GM19467 (cell line): ENCODE data around the gene DAO.

Experiments
- ATAC-seq: cut with Tn5 transposase; IDR thresholded peaks from one replicate; pipeline ENCODE4 v1.9.1; 2021; ENCODE audit warnings: mild to moderate bottlenecking, moderate library complexity; ENCODE audit not compliant: unreplicated experiment

Gene DAO

DNA sequence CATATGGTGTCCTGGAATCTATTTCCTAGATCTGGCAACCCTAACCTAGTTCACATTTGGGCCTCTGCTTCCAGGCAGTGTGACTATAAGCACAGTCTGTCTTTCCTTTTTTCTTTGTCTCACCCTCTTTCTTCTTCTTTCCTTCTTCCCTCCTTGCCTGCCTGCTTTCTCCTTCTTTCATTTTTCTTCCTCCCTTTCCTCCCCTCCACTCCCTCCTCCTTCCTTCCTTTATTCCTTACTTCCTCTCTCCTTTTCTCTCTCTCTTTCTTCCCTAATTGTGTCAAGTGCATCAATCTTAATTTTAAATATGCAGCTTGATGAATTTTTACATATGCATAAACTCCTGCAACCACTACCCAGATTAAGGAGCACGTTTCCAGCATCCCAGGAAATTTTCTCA lies 4.6 kb upstream of the DAO start:
- no peak for ATAC-seq

DNA sequence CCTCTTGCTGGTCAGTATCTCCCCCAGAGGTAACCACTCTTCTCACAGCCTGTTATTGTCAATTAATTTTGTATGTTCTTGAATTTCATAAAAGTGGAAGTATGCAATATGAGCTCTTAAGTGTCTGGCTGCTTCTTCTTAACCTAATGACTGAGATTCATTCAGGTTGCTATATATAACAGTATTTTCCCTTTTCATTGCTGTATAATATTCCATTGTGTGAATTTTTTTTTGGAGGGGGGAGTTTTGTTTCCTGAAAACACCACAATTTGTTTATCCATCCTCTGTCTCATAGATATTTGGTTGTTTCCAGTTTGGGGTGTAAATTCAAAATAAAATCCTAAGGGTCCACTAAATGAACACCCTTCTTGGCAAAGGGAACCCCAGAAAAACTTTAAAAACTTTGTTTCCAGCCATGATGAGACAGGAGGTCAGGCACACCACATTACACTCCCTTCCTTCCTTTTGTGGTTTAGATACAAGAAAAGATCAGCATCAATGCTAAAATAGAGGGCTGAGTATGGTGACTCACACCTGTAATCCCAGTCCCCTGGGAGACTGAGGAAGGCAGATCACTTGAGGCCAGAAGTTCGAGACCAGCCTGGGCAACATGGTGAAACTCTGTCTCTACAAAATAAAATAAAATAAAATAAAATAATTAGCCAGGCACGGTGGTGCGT lies 4.1 kb upstream of the DAO start:
- ATAC-seq, result no peak

DNA sequence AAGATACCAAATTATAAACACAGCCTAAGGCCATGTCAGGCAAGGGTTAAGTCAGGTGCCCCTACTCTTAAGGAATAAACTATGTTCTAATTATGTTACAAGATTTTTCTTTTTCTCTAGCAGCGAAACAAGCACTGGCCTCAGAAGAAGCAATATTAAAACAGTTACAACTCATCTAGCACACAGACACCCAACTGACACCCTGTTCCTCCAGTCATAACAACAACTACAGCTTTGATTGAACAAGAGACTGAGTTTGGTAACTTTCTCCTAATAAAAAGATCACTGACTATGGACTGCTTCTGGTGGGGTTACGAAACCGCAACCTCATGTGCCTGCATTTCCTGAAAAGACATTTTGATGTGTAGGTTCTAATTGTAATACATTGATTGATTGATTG lies 3.3 kb upstream of the DAO start:
- no peak for ATAC-seq

DNA sequence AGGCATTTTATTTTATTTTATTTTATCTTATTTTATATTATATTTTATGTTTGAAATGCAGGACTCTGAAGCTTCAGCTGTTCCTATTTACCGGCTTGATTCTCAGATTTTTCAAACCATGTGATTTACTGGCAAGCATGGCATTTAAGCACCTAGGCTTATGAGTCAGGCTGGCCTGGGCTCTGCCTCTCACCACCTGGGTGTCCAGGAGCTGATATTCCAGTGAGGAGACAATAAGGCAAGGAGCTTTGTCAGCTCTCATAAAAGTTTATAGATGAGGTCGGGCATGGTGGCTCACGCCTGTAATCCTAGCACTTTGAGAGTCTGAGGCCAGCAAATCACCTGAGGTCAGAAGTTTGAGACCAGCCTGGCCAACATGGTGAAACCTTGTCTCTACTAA lies 2.1 kb downstream of the DAO start:
- no peak for ATAC-seq

DNA sequence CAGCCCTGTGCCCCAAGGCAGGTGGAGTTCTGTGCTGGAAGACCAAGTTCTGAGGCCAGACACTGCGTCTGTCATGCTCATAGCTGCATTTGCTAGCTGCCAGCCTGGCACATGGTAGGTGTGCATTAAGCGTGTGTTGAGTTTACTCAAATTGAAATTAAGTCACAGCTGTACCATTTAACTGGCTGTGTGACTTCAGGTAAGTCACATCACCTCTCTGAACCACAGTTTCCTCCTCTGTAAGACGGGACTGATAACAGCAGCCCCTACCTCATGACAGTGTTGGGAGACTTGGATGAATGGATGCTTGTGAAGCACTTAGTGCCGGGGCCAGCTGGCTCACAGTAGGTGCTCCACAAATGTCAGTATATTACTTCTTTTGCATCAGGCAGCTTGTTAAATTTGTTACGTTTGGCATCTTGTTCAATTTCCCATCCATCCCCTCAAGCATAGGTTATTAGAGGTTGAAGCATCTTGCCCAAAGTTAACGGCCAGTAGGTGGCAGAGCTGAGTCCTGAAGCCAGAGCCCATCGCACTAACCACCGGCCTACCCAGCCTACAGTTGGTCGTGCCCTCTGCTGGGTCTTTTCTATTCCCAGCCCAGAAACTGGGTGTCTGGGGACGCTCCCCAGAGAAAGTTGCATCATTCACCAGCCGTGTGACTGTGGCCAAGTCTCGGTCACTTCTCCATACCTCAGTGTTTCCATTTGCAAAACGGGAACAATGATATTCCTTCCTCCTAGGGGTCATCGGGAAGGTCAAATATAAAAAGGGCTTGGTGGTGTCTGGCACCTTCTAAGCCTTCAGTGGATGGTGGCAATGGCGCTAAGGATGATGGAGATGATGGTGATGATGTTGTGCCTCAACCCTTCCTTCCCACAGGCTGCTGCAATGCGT lies 4.5 kb downstream of the DAO start:
- no peak for ATAC-seq

DNA sequence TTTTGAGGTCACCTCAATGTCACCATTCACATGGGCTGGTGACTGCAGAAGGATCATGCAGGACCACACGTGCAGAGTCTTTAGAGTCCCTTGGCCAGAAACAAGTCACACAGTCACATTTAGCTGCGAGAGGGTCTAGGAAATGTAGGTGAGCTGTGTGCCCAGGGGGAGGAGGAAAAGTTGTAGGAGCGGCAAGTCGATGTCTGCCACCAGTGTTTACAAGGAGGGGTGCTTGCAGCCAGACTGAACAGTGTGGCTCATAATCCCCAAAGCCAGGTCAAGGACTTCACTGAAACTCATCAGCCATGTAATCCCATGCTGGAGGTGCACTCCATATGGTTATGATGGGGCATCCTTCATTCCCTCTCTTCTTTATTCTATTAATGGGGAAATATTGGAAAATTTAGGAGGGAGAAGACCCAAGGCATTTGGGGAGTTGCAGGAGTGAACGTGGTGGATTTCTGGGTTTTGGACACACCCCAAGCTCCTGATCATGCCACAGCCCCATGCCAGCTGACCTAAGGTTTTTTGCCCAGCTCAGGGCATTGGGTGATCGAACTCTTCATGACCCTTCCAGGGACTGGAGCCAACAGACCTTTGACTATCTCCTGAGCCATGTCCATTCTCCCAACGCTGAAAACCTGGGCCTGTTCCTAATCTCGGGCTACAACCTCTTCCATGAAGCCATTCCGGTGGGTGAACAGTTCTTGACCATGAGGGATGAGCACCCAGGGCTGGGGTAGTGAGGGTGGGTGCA lies 7.2 kb downstream of the DAO start:
- ATAC-seq, result no peak

DNA sequence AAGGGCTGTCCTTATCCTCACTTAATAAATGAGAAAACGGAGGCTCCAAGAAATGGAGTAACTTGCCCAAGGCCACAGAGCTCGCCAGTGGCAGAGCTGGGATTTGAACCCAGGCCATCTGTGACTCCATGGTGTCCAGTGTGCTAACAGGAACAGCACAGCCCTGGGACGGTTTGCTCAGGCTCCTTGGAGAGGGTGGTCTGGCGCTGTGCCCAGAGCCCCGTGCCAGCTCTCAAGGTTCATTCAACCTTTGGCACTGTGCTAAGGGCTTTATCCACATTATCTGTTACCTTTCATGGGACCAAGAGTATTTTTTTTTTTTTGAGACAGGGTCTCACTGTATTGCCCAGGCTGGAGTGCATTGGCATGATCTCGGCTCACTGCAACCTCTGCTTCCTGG lies 8.1 kb downstream of the DAO start:
- no peak for ATAC-seq

DNA sequence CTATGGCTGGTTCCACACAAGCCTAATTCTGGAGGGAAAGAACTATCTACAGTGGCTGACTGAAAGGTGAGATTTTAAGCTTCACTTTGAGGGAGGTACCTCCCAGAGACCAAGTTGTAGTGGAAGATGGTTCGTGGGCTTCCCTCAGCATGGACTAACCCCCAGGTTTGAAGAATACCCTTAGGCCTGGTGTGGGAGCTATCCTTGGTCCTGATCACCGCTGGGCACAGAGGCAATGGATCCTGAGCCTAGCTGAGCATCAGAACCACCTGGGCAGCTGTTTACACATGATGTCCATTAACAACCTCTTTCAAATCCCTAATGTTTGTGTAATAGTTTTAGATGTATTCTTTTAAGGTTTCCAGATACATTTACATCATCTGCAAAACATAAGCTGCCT lies 10.3 kb downstream of the DAO start:
- ATAC-seq, result no peak

DNA sequence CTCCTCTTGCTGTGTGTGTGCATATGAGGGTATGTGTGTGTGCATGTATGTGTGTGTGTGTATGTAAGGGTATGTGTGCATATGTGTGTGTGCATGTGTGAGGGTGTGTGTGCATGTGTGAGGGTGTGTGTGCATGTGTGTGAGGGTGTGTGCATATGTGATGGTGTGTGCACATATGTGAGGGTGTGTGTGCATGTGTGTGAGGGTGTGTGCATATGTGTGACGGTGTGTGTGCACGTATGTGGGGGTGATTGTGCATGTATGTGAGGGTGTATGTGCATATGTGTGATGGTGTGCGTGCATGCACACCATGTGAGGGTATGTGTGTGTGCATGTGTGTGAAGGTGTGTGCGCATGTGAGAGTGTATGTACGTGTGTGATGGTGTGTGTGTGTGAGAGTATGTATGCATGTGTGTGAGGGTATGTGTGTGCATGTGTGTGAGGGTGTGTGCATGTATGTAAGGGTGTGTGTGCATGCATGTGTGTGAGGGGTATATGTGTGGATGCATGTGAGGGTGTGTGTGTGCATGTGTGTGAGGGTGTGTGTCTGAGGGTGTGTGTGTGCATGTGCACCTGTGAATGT lies 15.4 kb downstream of the DAO start:
- ATAC-seq, result no peak

DNA sequence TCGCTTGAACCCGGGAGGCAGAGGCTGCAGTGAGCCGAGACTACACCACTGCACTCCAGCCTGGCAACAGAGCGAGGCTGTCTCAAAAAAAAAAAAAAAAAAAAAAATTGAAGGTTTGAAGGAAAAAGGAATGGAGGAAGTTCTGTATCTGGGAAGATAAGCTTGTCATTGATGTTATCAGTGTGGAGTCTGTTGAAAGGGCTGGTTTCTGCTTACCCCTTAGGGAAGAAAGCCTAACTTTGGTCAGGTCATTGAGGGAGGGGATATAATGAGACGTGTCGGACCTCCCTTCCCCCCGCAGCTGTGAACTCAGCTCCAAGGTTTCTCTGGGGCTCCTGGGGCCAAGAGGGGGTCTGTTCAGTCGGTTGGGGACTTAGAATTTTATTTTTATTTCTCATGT lies 16.4 kb downstream of the DAO start:
- no peak for ATAC-seq

DNA sequence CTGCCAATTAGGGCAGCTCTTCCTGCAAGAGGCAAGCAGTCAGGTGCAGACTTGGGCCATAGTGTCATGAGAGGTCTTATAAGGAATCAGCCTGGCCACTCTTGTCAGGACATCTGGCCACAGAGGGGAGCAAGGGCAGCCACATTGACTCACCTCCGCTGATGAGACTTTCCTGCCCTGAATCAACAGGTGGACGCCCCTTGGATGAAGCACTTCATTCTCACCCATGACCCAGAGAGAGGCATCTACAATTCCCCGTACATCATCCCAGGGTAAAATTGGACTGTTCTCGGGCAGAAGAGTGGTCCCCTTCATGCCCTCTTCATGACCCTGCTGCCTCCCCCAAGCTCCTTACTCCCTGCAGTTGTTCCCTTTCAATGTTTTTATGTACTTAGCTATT lies 16.9 kb downstream of the DAO start:
- ATAC-seq, result no peak

DNA sequence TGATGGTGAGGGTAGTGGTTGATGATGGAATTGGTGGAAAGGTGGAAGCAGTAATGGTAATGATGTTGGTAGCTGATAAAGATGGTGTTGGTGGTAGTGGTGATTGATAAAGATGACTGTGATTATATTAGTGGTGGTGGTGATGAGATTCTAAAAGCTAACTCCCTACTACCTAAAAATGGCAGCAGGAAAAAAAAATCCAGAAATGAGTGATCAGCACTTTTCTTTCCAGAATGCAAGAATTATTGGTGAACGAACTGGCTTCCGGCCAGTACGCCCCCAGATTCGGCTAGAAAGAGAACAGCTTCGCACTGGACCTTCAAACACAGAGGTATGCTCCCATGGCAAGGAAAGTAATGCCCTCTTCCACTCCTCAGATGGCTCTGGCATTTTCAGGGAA lies 19.3 kb downstream of the DAO start:
- no peak for ATAC-seq

DNA sequence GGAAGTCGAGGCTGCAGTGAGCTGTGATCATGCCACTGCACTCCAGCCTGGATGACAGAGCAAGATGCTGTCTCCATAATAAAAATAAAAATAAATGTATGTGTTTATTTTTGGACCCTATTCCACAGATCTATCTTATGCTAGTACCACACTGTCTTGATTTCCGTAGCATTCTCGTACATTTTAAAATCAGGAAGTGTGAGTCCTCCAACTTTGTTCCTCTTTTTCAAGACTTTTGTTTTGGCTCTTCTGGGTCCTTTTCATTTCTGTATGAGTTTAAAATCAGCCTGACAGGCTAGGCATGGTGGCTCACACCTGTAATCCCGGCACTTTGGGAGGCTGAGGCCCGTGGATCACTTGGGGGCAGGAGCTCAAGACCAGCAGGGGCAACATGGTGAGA lies 25.8 kb downstream of the DAO start:
- no peak for ATAC-seq

DNA sequence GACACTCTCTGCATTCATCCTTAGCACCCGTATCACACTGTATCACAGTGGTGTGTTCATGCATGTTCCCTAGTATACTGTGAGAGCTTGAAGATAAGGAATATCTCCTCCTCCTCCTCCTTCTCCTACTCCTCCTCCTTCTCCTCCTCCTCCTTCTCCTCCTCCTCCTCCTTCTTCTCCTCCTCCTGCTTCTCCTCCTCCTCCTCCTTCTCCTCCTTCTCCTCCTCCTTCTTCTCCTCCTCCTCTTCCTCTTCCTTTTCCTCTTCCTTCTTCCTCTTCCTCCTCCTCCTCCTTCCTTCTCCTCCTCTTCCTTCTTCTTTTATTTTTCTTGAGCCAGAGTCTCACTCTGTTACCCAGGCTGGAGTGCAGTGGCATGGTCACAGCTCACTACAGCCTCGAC lies 27.1 kb downstream of the DAO start:
- no peak for ATAC-seq

DNA sequence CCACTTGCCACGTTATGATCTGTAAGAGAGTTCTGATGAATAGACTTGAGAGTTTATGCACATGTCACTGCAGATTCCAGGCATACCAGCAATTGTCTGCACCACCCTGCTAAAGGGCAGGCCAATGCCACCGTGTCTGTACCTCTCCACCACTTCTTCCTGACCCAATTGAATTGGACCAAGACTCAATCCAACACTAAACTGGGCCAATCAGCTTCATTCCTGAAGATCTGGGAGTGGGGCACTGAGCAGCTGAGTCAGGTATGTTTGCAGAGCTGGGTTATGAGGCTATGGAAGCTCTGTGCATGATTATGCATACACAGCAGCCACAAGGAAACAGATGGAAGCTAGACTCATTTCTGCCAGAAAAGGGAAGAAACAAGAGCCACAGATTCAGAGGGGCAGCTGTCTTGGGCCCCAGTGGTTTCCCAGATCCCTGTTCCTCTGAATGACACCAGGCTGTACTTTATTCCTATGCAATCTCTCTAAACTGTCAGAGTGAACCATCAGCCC lies 28.0 kb downstream of the DAO start:
- ATAC-seq, result no peak

DNA sequence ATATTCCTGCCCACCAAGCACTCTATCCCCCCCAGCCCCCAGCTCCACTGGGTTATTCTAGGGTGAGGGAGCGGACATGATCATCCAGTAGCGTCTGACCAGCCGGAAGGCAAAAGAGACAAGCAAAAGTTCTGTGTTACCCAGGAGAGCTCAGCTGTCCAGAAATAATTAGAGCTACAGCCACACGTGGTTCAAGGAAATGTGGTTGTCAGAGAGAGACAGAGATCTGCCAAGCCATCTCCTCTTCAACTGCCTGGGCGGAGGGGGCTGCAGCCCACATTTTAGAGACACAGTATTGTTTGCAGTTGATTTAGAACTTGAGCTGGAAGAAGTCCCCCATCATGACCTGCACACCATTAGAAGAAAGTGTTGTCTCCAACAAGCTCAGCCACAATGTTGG lies 30.4 kb downstream of the DAO start:
- no peak for ATAC-seq

DNA sequence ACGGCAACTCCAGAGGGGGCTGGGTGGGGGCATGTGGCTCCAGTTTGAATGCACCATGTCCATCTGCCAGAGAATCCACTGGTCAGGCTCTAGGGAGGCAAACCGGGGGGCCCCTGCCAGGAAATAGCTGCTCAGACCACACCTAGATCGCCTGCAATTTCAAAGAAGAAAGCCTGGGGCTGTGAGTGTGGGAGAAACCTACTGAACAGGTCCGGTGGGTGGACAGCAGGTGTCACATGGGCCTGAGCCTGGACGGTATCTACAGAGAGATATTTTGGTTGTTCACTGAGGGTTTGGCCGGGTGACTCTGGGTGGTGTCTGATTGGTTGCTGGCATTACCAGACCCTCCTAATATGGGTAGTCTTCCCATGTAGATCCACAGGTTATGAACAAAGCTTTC lies 32.0 kb downstream of the DAO start:
- ATAC-seq, result no peak

DNA sequence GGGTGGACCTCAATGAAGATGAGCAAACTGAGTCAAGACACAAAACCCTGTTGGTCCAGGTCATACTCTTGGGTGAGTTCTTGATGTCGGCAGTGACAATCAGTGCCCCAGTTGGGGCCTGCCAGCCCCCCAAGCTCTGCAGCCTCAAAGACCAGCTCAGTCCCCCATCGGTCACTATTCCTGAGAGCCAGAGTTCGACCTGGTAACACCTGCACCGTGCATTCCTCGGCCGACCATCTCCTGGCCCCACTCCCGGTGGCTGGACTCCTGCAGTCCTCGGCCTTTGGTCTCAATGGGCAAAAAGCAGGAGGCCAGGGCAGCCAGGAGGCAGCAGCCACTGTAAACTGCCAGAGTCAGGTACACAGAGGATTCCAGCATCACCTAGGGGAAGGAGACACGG lies 32.5 kb downstream of the DAO start:
- ATAC-seq, result no peak

DNA sequence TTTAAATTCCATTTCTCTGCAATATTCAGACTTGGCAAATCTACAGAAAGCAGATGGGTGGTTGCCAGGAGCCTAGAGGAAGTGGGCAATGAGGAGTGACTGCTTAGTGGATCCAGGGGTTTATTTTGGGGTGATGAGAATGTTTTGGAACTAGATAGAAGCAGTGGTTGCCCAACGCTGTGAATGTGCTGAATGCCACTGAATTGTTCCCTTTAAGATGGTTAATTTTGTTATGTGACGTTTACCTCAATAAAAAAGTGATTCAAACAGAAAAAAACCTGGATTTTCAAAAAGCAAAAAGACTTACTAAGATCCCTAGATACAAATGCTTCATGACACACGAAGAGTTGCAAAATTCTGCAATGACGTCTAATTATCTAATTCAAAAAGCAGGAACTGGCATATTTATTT lies 34.2 kb downstream of the DAO start:
- no peak for ATAC-seq

DNA sequence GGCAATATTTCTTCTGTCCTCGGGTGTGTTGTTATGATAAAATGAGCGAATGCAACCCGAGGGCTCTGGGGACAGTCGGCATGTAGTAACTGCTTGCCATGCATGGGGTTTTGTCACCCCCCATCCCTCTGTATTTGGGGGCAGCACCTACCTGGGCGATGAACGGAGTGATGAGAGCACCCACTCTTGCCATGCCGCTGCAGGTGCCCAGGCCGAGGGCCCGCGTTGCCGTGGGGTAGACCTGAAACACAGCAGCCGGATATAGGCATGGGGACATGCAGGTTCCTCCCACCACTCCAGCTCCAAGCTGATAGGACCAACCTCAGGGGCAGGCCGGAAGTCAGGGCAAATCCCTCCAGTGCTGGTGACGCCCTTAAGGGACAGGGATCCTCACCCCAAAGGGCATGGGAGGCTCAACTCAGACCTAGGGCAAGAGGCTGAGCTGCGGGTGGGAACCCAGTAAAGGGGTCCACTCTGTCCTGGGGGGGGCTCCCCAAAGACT lies 35.8 kb downstream of the DAO start:
- ATAC-seq, result no peak

DNA sequence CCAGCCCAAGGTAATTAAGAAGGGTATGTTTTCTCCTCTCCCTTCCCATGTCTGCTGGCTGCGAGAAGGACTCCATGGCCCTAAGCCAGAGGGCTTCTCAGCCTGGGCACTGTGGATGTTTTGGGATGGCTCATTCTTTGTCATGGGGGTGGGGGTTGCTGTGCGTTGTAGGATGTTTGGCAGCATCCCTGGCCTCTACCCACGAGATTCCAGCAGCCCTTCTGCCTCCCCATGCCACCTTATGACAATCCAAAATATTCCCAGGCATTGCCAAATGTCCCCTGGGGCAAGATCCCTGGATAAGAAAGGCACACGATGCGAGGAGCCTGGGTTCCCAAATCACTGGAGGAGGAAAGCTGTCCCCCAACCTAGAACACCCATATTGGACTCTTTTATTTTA lies 36.4 kb downstream of the DAO start:
- ATAC-seq, result no peak
